ENCODE measurements around the gene LRIG1.

DNA sequence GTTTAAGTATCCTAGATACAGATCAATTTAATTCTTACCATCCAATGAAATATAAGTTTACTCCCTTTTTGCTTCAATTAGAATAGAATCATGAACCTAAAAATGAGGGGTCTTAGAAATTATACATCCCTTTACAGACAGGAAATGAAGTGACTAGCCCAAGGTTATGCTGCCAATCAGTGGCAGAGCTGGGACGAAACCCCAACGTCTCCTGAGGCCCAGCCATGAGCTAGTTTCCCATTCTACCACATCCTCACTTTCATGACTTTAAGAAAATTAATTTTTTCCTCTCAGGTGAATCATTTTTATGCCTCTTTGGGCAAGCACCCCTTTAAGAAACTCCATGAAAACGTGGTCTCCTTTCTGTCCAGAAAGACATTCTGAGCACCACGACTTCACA lies 11.2 kb downstream of the LRIG1 start:
- TF ChIP-seq, protein P1, sequence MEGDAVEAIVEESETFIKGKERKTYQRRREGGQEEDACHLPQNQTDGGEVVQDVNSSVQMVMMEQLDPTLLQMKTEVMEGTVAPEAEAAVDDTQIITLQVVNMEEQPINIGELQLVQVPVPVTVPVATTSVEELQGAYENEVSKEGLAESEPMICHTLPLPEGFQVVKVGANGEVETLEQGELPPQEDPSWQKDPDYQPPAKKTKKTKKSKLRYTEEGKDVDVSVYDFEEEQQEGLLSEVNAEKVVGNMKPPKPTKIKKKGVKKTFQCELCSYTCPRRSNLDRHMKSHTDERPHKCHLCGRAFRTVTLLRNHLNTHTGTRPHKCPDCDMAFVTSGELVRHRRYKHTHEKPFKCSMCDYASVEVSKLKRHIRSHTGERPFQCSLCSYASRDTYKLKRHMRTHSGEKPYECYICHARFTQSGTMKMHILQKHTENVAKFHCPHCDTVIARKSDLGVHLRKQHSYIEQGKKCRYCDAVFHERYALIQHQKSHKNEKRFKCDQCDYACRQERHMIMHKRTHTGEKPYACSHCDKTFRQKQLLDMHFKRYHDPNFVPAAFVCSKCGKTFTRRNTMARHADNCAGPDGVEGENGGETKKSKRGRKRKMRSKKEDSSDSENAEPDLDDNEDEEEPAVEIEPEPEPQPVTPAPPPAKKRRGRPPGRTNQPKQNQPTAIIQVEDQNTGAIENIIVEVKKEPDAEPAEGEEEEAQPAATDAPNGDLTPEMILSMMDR (IDR thresholded peaks at IDR 0.05; ENCODE audit: low read depth, low read length, poor library complexity, severe bottlenecking) = no peak
- TF ChIP-seq EZH2phosphoT487 (IDR thresholded peaks at IDR 0.05; ENCODE audit: borderline replicate concordance, low read length) = no peak
